GM18508 (cell line): ENCODE measurements around the gene TTLL11.

Source experiments
- ATAC-seq: cut with Tn5 transposase; IDR thresholded peaks from one replicate; pipeline ENCODE4 v1.9.1; 2021; ENCODE audit warnings: moderate number of reproducible peaks; ENCODE audit not compliant: insufficient read depth, unreplicated experiment

Gene TTLL11

DNA sequence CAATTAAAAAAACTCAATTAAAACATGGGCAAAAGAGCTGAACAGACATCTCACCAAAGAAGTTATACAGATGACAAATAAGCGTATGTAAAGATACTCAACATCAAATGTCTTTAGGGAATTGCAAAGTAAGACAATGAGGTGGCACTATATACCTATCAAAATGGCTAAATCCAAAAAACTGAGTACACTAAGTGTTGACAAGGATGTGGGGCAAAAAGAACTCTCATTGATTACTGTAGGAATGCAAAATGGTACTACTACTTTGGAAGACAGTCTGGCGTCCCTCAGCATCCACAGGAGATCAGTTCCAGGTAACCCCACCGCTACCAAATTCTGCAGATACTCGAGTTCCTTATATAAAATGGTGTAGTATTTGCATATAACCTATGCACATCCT lies 243.6 kb downstream of the TTLL11 start:
- no peak for ATAC-seq

DNA sequence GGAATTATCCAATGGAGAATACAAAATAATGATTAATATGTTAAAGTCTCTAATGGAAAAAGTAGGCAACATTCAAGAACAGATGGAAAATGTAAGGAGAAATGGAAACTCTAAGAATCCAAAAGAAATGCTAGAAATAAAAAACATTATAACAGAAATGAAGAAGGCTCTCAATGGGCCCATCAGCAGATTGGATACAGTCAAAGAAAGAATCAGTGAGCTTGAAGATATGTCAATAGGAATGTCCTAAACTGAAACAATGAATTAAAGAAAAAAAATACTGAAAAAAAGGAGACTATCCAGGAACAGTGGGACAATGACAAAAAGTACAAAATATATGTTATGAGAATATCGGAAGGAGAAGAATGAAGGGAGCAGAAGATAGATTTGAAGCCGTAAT lies 248.5 kb downstream of the TTLL11 start:
- no peak for ATAC-seq

DNA sequence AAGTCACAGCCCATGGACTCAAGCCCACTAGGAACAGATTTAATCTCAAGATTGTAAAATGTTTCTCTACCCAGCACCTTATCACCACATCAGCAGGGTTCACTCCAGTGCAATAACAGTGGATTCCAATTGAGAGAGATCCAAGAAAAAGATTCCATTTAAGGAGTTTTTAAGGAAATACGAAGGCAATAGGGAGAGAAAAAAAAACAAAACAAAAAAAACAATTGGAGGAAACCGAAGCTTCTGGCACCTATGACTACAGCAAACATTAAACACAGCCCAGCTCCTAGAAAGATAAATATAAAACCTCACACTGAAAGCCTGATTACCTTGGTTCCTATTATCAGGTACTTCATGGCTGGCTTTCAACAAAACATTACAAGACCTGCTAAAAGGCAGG lies 249.0 kb downstream of the TTLL11 start:
- ATAC-seq, result no peak

DNA sequence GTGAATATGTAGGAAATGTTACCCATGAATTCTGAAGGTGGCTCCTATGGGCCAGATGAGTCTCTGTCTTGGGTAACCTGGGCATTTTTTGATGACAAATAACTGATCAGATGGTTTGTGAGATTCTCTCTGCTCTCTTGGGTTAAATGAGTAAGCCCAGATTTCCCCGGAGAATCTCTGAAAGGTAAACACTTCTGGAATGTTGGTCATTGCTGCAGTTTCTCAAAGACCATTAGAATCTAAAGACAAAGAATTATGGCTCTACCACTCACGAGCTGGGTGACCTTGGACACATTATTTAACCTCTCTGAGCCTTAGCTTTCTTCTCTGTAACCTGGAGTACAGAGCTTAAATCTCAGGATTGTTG lies 250.5 kb downstream of the TTLL11 start:
- ATAC-seq, result no peak

DNA sequence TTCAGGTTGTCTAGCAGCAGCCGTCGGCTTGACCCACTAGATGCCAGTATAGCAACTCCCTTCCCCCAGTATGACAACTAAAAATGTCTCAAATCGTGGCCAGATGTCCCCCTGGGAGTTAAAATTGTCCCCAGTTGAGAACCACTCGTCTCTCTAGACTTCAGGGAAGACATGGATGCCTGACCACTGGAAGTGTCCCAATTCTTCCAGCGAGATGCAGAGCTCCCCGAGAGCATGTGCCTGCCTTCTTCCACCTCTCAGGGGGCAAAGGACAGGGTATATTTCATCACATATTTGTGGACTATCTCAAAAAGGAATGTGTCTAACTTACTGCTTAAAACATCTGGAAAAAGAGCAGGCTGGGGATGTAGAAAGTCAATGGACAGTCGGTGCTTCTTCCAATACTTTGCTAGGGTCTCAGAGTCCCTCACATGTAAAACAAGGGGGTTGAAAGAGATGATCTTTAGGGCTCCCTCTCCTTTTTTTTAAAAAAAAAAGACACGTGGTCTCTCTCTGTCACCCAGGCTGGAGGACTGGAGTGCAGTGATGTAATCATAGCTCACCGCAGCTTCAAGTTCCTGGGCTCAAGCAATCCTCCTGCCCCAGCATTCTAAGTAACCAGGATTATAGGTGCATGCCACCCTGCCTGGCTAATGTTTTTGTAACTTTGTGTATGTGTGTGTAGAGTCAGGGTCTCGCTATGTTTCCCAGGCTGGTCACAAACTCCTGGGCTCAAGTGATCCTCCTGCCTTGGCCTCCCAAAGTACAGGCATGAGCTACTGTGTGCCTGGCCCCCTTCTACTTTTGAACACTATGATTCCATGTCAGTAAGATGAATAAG lies 251.1 kb downstream of the TTLL11 start:
- ATAC-seq, result no peak

DNA sequence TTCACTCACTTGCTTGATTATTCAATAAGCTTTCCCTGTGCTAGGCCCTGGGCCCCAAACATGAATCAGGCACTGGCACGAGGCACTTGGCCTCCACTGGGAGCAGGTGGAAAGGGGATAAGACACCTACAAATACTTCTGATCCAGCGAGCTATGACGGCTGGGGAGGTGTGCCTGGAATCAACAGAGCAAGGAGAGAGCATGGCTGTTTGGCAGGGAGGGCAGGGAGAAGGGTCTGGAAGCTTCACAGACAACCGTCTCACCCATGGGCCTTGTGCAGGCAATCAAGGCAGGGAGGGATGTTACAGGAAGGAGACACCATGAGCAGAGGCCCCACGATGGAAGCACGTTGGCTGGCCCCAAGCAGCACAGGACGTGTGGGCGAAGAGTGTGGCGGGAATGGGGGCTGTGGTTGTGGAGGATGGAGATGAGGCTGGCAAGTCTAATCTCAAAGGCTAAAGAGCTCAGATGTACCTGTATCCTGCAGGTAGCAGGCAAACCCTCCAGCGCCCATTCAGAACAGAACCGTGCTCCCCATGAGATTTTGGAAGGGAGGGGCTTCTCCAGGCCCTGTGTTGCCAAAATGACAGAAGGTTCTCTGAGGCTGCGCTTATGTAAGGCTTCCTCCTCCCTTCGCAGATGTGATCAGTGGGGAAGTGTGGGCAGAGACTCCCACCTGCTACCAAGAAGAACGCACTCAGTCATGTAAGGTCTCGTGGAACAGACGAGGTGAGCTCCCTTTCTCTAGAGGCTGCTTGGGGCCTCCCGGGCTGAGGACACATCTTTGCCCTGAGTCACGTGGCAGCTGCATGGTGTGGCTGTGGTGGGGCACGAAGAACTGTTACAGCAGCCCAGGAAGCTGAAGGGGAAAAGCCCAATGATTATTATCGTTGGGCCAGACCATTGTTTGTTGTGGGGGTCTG lies 252.0 kb downstream of the TTLL11 start:
- no peak for ATAC-seq

DNA sequence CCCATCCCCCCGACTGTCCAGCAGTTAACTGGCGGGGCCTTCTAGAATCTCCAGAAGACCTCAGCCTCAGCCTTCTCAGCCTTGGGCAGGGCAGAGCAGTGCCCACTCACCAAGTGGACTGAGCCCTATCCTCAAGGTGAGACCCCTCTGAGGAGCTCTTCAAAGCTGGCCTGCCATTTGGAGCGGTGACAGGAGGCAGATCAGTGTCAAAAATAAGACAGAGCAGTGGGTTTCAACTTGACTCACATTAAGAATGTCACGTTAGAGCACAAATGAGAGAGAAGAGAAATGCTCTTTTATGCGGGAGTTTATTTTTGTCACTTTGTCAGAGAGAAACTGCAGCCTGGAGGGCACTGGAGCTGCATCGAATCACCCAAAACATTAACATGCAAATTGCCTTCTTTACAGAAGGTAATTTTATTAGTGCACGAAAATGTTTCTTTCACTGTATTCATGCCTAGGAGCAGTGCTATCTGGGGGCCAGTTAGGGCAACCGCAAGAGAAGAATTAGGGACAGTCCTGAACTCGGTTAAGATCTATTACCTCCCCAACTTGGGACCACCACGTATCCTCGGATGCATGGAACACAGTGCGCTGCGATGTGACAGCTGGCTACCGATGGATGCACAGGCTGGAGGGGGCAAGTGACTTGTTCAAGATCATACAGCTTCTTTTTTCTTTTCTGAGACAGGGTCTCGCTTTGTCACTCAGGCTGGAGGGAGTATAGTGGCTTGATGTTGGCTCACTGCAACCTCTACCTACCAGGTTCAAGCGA lies 253.2 kb downstream of the TTLL11 start:
- no peak for ATAC-seq

DNA sequence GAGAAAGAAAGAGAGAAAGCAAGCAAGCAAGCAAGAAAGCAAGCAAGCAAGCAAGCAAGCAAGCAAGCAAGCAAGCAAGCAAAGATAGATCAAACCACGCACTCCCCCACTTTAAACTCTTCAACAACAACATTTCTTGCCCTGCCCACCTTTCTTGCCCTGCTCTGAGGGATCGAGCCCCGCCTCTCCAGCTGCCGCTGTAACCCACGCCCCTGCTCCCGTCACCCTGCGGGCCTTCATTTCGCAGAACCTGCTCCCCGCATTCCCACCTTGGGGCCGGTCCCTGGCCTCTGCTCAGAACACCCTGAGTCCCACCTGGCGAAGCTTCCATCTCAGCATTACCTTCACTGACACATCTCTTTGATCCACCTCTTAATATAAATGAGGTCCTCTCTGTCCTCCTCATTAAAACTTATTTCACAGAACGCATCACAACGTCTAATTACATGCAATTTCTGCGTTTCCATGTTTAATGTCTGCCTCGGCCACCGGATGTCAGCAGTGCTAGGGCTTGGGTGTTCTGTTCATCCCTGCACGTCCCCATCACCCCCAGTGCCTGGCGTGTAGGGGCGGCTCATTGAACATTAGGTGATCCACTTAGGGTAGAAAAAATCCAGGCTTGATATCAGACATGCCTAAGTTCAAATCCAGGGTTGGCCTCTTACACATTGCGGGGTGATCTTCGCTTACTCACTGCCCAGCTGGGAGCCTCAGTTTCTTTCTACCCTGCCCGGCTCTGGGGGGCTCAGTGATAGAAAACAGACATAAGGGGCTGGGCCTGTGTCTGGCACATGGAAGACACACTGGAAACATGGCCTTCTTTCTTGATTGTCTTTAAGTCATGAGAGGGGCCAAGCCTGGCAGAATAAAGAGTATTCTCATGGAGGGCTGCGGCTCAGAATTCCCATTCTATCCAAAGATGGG lies 254.1 kb downstream of the TTLL11 start:
- ATAC-seq, result no peak

DNA sequence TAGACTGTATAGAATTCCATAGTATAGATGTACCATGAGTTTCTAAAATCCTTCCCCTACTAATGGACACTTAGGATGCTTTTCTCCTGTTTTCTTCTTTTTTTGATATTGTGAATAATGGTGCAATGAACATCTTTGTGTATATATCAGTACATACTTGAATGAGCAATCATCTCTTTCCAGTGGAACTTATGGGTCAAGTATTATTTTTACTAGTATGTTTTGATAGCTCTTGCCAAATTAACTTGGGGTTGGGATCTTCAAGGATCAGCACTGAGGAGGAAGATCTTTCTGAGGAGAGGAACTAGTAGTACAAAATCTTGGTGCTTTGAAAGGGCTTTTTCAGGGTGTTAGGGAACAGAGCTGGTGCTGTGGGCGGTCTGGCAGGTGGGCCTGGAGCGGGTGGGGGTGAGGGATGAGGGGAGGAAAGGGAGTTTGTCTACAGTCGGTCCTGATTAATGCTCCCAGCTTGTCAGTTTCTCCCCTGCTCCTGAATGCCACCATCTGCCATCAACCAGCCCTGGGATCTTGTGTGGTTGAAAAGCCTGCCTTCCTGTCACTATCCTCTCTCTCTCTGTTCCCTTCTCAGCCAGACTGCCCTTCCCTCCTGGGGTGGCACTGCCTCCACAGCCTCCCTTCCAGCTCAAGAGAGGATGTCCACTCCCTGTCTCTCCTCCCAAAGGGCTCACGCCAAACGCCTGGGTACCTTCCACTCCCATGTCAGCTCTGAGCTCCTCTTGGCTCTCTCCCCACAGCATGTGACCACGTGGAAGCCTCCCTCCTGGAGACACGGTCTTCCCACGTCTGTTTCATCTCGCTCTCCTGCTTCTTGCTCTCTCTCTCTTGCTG lies 255.8 kb downstream of the TTLL11 start:
- ATAC-seq, result no peak

DNA sequence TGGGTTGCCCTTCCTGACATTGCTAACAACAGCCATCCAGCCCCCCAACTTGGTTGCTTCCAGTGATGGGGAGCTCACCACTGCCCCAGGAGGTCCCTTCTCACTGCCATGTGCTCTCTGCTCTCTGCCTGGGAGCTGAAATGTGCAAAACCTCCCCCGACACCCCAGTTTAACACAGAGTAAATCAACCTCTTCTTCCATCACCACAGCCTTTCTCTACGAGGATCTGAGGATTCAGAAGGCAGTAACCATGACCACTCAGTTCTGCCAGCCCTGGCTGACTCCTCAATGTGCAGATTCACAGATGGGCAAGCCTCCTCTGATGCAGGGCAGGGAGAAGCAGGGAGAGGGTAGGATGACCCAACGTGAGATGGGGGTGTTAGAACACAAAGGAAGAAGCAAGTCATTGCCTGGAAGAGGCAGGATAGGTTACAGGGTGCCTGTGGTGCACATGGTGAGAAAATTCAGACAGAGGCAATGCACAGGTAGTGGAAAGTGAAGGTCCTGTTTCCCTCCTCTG lies 256.7 kb downstream of the TTLL11 start:
- no peak for ATAC-seq

DNA sequence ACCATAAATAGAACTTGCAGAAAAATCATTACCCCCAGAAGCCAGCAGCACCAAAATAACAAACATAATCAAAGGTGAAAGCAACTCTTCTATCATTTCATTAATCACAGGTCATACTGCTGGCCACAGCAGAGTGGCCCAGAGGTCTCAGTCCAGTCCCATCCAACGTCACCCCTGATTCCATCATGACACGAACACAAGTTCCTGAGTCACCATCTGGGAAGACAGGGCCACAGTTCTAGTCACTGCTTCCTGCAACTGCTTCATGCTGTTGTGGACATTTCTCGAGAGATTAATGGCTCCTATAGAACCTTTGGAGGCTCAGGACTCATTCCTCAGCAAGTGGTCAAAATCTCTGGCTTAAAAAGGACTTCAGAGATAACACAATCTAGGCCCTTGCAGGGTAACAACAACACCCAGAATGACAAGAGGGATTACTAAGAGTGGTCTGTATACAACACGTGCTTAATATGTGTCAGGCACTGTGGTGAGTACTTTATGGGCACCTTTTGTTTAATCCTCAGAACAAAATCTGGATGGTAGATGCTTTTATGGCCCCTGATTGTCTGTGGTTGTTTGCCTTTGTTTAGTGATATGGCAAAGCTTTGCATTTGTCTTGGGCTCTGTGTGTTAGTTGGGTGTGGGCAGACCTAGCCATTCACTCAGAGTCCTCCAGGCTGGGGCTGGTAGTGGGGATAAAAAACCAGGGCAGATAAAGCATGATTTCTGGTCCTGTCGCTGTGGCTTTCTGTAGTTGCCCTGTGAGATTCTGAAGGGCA lies 257.3 kb downstream of the TTLL11 start:
- ATAC-seq, result no peak

DNA sequence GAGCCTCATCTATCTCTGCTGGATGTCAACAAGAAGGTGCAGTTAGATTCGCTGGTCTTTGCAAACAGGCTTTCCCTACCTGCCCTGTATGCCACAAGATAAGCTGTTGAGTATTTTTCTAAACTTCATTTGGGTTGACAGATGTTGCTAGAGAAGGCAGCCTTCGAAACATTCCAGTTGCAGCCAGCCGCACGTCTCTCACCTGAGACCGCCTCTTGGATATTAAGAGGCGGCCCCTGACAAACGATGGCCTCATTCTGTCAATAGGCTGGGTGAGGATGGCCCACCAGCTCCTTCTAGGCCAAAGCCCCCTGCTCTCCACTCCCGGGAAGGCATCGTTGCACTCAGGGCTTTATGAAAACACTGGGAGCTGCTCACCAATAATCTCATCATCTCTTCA lies 260.0 kb downstream of the TTLL11 start:
- ATAC-seq, result no peak

DNA sequence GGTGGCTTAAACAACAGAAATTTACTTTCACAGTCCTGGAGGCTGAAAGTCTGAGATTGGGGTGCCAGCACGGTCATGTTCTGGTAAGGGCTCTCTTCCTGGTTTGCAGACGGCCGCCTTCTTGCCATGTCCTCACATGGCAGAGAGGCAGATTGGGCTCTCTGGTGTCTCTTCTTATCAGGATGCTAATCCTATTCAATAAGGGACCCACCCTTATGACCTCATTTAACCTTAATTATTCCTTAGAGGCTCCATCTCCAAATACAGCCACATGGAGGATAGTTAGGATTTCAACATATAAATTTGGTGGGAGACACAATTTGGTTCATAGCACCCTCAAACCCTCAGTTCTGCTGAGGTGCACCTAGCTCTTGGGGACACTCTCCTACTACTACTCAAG lies 261.2 kb downstream of the TTLL11 start:
- no peak for ATAC-seq

DNA sequence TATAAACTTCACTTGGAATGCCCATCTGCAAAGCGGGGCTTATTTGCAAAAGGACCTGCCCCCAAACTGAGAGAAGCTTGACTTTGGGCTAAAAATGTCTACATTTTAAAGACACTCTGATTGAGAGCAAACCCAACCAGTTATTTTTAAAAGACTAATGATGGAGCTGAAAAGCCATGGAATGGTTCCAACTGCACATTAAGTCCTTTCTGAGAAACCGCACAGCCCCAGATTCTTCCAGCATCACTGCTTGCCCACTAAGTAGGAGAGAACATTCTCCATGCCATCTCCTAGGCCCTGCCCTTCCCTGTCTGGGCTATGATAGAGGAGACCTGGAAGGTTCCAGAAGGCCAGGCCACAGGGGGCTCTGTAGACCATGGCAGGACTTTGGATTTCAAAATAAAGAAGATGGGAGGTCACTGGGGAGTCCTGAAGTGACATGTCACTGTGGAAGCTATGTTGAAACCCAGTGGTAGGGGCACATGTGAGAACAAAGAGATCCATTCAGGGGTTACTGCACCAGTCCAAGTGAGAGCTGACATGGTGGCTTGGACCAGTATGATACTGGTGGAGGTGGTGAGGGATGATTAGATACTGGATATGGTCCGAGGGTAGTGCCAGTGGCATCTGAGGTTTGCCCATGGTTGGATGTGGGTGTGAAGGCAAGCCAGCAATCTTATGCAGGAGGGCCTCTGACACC lies 262.5 kb downstream of the TTLL11 start:
- ATAC-seq, result no peak

DNA sequence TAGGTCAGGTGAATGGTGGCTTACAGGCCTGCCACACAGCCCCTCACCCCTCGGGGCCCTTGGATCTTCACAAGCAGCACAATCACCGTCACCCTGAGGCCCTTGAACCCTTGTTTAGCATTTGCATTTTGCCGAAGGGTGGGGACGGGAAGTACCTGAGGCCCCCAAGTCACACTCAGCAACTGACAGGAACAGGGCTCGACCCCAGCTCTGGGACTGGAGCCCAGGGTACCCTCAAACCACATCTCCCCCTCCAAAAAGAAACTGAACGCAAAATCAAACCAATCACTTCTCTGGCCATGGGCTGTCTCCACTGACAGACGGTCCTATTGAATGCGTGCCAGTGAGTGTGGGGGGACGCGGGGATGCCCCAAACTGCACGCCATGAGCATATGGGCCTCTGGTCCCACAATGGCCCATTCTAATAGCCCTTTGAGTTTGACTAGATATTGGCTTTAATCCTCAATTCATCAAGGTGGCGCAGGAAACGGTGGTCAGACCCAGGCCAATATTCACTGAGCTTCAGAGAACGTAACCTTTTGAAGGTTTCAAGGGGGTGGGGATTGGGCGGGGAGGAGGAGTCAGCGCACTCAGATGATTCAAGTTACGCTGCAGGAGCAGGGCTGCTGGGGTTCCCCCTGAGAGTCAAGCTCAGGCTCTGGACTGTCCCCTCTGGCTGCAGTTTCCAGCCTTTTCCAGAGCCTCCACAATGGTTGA lies 265.7 kb downstream of the TTLL11 start:
- ATAC-seq, result no peak

DNA sequence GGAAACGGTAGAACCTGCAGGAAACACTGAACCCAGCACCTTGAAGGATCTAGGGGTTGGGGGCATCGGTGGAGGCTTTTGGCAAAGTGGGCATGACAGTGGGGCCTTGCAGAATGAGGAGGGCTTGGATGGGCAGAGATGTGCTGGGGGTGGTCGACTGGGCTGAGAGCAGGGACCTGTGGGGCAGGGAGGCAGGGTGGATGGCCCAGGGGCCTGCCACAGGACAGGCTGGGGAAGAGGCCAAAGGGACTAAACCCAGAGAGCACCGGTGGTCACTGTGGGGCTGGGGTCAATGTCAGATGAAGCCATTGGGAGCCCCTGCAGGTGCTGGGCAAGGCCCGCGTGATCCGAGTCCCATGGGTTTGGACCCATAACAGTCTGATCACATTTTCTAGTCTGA lies 266.4 kb downstream of the TTLL11 start:
- no peak for ATAC-seq
